Raji (cell line): ENCODE results near the gene NR2F1-AS1.

Experiments
- POLR2A ChIP-seq: IDR thresholded peaks from 2 replicates; pipeline ENCODE4 v1.6.1; 2011; ENCODE audit warnings: low read depth, low read length, control low read depth; ENCODE audit not compliant: insufficient read depth

Gene NR2F1-AS1

GRCh38 chr5:93580927-93581445, at the start of gene NR2F1-AS1:
NR2F1-AS1 (minus strand) TSS chr5:93581219.
- TF ChIP-seq POLR2A, result no peak

- TF ChIP-seq POLR2A, result no peak
Measured at GRCh38 chr5:93626801-93627200, 45.8 kb upstream of the NR2F1-AS1 start.

DNA sequence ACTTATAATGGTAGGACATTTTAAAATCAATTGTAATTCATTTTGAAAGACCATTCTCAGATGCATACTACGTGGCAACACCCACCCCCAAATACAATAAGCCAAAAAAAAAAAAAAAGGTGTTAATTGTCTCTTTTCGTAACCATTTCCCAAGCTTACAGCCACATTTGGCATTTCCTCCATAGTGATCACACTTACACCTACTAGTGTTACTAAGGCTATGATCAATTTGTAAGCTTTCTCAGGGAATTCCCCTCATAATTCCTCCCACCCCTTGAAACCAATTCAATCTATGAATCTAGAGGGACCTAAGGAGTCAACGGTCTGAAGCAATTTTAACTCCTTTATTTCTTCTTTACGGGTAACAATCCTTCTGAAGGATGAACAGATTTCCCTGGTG, 42.1 kb upstream of the NR2F1-AS1 start:
- TF ChIP-seq POLR2A, result no peak

GRCh38 chr5:93622240-93622885, 41.3 kb upstream of the NR2F1-AS1 start:
- no peak for TF ChIP-seq POLR2A

DNA sequence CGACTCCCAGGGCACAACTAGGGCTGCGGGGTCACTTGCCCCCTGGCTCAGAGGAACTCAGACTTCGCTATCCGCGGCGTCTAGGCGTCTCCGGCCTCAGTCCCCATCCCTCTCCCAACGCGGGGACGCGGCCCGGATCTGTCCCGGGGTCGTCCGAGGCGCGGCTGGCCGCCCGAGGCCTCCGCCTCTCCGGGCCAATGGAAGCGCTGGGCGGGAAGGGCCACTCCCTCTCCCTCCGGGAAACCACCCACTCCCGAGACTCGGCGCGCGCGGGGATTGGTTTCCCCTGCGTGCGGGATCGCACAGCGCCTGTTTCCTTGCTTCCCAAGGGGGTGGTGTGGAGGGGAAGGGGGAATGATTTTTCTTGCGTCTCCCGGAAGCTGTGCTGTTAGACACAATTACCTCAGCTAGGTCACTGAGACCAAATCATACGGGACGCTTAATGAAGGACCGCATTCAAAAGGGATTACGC, 40.3 kb upstream of the NR2F1-AS1 start:
- TF ChIP-seq POLR2A, result no peak

DNA sequence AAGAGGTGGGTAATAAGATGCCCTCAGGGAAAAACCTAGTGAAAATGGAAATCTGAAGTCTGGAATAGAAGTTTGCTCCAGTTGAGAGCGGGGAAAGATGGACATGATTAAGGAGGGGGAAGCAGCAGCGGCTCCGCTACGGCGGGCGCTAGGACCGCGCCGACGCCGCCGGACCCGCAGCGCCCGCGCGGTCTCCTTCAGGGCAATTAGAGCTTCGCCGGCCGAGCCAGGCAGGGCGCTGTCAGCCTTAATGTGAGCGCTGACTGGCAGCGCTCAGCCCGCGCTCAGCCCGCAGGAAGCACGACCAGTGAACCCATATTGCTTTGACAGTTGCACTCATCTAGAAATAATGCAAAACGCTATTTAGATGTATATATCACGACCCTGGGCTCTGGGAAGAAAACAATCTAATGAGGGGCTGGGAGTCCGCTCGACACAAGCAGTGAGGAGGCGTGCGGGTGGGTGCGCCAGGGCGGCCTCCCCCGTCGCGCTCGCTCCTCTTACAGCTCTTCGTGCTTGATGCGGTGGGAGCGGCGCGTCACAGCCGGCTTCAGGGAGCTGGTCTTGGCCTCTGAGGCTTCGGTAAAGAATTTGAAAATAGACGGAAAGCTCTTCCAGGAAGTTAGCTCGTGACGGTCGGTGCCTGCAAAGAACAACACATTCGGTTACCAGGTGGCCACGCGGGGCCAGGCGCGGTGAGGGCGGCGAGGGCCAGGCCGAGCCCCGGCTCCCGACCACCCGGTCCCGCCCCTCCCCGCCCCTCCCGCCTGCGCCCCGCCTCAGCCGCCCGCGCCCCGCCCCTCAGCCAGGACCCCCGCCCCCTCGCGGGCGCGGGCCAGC, 39.7 kb upstream of the NR2F1-AS1 start:
- no peak for TF ChIP-seq POLR2A

- TF ChIP-seq POLR2A, result no peak
Measured at GRCh38 chr5:93616538-93617174, 35.6 kb upstream of the NR2F1-AS1 start.

GRCh38 chr5:93612855-93613243, 31.8 kb upstream of the NR2F1-AS1 start:
- TF ChIP-seq POLR2A, result no peak

GRCh38 chr5:93611976-93612854, 31.2 kb upstream of the NR2F1-AS1 start:
- TF ChIP-seq POLR2A, result no peak

DNA sequence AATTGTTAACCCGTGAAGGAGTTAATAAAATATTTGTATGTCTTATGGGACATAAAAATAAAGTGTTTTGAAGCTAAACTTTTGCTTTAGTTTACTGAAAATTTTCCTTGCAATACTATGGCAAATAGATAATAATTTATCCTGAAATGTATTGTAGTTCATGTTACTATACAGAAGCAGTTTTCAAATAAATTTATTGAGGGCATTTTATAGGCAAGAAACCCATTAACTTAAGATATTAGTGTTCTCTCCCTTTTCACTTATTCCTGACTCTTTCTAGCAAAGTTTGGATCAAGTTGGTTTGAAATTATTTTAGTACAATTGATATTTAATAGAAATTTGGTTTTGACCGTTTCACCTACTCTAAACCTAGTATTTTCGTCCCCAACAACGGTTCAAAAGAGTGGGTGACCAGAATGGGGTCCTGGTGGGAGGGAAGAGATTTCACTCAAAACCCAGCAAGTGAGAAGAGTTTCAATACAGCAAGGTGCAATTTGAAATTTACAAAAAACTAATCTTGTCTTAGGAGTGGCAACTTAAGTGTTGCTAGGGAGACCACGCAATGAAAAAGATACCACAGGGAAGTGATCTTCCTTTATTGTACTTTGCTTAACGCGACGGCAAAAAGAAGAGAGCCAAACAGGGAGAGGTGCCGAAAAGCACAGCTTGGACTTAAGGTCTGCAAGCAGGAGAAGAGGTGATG, 30.4 kb upstream of the NR2F1-AS1 start:
- no peak for TF ChIP-seq POLR2A

- TF ChIP-seq POLR2A, result no peak
Measured at GRCh38 chr5:93610581-93611272, 29.7 kb upstream of the NR2F1-AS1 start.

DNA sequence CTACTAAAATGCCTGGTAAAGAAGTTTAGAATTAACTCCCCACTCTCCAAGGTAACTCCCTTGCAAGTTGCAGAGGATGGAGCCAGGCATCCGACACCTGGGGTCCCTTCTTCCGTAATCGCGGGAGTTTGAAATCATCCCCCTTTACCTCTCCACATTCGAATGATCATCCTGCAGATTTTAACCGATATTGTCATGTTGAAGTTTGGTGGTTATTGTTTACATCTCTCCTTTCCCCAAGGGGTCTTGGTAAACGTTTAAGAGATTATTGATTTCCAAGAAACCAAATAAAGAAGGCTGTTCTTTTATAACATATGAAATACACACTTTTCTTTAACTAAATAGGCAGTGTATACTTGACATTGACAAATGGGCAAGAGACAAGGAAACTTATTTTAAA, 28.7 kb upstream of the NR2F1-AS1 start:
- no peak for TF ChIP-seq POLR2A

GRCh38 chr5:93608855-93609254, 27.8 kb upstream of the NR2F1-AS1 start:
- no peak for TF ChIP-seq POLR2A
